Measurements from ENCODE around the gene ABHD16B.
A peak's percentile ranks its signal among the peaks of the same experiment; 100 is the strongest.

The ABHD16B gene

DNA sequence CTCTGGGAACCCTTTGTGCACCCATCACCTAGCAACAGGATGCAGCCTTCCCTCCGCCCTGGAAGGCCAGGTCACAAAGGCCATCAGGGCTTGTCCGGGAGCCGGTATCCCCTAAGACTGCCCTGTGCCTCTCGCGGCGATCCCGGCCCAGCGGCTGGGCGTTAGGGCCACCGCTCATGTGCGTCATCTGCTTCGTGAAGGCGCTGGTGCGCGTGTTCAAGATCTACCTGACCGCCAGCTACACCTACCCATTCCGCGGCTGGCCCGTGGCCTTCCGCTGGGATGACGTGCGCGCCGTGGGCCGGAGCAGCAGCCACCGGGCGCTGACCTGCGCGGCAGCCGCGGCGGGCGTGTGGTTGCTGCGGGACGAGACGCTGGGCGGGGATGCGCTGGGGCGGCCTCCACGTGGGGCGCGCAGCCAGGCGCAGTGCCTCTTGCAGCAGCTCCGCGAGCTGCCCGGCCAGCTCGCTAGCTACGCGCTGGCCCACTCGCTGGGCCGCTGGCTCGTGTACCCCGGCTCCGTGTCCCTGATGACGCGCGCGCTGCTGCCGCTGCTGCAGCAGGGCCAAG lies at the start of gene ABHD16B:
TSS of gene ABHD16B (plus strand) at position 134 of the 570 bp plus-strand sequence. CDS start at position 177, 43 bp downstream.
- no peak for DNase-seq

DNA sequence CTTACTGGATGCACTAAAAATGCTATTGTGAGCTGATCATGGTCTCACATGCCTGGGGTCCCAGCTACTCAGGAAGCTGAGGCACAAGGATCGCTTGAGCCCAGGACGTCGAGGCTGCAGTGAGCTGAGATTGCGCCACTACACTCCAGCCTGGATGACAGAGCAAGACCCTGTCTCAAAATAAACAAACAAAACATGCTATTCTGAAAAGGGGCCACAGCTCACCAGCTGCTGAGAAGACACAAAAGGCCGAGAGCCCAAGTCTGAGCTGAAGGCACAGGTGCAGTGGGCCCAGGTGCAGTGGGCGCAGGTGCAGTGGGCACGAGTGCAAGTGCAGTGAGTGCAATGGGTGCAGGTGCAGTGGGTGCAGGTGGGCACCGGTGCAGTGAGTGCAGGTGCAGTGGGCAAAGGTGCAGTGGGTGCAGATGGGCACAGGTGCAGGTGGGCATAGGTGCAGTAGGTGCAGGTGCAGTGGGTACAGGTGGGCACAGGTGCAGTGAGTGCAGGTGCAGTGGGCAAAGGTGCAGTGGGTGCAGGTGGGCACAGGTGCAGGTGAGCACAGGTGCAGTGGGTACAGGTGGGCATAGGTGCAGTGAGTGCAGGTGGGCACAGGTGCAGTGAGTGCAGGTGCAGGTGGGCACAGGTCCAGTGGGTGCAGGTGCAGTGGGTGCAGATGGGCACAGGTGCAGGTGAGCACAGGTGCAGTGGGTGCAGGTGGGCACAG lies 46.2 kb upstream of the ABHD16B start:
- DNase-seq: no peak

DNA sequence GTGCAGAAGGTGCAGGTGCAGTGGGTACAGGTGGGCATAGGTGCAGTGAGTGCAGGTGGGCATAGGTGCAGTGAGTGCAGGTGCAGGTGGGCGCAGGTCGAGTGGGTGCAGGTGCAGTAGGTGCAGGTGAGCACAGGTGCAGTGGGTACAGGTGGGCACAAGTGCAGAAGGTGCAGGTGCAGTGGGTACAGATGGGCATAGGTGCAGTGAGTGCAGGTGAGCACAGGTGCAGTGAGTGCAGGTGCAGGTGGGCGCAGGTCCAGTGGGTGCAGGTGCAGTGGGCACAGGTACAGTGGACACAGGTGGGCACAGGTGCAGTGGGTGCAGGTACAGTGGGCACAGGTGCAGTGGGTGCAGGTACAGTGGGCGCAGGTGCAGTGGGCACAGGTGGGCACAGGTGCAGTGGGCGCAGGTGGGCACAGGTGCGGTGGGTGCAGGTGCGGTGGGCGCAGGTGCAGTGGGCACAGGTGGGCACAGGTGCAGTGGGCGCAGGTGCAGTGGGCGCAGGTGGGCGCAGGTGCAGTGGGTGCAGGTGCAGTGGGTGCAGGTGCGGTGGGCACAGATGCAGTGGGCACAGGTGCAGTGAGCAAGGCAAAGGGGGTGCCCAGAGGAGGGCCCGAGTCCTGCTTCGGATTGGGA lies 45.6 kb upstream of the ABHD16B start:
- DNase-seq: no peak

DNA sequence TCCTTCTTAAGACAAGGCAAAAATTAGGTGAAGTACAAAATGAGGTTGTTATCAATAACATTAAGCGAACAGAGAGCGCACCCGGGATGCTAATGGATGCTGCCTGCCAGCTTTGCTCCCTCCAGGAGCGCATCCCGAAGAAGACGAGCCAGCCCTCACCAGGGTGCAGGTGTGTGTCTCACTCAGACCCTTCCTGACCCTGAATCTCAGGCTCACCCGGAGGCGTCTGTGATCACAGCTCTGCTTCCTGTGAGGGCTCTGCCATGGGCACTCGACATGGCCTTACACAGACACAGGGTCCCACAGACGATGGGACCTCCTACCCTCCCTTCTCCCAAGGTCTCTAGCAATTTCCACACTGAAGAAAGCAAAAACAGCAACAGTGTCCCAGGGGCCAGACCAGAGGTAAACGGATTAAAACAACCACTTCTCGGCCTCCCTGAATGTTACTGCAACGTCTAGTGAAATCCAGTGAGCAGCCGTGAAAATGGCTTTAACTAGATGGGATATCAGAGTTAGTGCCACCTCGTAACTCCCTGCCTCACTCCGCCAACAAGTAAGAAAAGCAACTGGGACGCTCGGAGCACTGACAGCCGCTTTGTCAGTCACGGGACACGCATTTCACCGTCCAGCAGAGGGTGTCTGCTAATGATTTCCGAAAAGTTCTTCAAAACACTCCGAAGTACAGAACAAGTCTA lies 41.9 kb upstream of the ABHD16B start:
- no peak for DNase-seq

DNA sequence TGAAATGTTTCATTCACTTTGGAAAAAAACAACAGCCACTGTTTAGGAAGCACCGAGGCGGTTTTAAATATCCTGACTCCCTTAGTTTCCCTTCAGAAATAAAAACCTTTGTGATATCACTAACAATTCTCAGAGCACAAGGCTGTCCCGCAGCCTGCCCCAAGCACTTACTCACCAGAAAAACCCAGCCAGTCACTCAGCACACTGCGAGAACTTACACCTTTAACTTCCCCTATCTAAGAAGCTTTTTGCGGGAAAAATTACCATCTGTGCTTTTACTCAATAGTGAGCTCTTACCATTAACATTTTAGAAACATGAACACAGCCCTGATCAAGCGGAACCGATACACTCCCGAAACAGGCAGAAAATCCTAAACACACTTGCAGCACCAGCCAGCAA lies 39.5 kb upstream of the ABHD16B start:
- DNase-seq: no peak

DNA sequence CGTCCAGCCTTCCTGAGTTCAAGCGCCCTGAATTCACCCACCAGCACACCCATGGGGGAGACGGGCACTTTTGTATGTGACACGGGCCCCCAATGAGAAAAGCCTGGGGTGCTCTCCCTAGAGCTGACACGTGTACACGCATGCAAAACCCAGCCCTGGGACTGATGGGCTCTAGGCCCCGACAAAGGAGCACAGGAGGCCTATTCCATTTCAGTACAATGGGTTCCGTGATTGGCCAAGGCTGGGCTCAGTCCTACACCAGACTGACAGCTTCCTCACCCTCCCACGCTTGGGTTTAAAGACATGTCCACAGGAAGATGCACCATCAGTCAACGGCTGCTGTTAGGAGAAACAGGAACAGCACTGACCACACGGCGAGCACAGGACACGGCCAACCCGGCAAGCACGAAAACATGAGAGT lies 39.0 kb upstream of the ABHD16B start:
- DNase-seq: no peak

DNA sequence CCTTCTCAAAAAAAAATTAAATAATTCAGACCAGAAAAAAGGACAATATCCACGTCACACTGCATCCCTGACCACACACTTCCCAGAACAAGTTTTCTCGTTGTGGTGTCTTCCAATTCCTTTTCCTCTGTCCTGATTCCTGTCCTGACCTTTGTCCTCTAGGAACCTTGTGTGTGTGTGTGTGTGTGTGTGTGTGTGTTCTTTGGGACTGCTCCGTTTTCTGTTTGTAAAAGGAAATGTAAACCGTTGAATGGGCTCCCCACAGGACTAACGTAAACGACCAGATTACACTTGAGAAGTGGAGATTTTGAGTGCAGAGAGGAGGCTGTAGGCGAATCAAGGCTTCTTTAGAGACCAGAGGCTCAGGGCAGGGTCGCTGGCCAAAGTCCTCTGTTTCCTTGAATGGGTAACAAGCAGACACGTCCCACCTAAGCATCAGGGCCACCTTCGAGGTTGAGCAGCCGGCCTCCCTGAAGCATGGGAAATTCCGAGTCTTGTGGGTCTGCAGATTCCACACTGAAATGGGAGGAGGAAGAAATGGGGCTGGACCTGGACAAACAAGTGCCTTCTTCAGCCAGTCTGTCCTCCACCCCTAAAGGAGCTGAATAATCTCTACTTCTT lies 37.5 kb upstream of the ABHD16B start:
- no peak for DNase-seq

DNA sequence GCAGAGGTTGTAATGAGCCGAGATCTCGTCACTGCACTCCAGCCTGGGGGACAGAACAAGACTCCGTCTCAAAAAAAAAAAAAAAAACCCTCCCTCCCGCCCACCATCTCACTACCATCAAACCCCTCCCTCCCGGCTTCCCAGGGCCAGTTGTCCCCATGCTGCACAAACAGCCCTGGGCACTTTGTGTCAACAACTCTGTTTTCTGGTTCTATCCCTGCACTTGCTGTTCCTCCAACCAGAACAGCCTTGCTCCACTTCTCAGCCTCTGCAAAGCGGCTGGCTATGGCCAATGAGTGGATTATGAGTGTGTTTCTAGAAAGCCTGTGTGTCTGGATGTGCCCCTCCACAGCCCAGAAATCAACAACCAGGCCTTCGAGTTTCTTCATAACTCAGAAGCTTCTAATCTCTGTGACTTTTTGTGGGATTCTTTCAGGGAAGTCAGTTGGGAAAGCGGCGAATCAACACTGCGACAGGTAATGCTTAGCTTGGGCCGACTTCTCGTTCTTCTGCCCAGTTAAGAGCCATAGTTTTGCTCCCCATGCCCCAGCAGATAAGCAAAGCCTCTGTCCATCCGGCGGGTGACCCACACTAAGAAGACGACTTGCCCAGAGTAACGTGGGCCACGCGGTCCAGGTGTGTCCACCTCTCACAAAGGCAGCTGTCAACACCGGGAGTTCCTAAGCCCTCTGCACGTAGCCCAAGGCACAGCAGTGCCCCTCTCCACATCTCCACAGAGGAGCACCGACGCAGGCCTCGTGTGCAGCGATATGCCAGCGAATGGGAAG lies 35.8 kb upstream of the ABHD16B start:
- no peak for DNase-seq

DNA sequence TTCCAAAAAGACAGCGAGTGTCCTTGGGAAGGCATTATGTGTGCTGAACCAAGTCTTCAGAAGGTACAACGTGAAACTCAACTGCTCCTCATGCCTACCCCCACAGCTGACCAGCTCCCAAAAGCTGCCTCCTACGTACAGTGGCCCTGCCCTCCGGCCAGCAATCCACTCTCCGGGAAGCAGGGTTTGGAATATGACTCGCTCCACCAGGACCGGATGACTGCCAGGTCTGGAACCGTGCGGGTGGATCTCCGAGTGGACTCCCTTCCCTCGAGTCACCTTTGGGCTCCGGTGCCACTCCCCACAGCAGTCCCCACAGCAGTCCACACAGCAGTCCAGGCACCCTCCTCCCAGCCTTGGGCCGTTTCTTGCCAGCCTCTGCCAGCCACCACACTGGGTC lies 34.5 kb upstream of the ABHD16B start:
- DNase-seq: no peak

DNA sequence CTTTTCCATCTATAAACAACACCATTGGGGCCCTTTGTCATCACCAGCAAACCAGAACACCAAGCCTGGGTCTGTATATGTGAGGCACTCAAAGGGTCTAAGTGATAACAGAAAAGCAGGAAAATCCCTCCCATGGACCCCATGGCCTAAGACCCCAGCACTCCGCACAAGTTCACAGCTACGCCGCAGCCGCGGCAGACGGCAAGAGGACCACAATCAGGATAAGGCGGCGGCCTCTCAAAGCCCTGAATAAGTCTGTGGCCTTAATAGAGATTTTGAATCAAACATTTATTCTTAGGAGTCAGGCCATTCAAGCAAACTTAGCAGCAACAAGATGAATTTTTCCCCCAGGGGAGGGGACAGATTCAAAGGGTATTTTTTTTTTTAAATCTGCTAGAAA lies 33.2 kb upstream of the ABHD16B start:
- DNase-seq: no peak

DNA sequence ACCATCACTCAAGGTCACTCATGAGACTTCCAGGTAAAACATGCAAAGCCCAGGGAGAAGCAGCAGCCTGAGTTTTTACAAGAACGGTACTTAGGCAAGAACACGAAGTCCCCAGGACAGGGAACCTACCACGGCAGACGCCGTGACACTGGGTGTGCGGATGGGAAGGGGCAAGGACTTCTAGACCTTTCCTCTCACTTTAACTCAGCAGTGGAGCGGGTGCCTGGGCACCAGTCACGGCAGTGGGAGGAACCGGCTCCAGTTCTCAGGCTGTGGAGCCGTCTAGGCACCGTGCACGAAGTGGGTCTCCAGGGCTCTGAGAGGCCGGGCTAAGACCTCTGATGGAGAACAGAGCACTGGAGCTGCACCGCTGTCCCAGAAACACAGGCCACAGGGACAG lies 32.8 kb upstream of the ABHD16B start:
- no peak for DNase-seq

DNA sequence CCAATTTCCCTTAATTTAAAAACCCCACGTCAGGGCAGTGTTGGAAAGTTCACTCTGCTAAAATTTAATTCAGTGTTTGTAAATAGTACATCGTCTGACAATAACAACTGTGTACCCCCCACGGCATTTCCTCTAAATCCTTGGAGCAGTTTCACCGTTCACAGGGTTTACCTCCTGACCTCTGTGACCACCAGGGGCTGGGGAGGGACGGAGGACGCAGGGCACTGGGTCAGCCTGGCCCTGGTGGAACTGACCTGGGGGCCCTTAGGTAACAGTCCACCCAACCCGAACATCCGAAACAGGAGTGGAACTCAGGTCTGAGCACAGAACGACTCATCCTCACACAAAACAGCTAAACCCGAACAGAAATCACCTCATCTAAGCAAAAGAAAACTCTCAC lies 32.3 kb upstream of the ABHD16B start:
- DNase-seq: no peak

DNA sequence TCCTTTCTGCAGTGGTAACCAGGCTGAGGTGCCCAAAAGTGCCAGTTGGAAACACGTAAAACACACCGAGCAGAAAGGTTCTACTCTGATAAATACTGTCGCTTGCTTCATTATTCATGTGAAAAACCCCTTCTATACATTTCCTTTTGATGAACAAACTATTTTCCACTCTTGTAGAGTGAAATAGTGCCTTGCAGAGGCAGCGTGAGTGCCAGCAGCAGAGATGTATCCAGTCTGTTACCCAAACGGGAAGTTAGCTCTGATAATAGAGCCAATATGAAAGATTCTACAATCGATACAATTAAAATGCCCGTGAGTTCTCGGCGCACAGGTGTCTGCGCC lies 31.7 kb upstream of the ABHD16B start:
- DNase-seq: no peak

DNA sequence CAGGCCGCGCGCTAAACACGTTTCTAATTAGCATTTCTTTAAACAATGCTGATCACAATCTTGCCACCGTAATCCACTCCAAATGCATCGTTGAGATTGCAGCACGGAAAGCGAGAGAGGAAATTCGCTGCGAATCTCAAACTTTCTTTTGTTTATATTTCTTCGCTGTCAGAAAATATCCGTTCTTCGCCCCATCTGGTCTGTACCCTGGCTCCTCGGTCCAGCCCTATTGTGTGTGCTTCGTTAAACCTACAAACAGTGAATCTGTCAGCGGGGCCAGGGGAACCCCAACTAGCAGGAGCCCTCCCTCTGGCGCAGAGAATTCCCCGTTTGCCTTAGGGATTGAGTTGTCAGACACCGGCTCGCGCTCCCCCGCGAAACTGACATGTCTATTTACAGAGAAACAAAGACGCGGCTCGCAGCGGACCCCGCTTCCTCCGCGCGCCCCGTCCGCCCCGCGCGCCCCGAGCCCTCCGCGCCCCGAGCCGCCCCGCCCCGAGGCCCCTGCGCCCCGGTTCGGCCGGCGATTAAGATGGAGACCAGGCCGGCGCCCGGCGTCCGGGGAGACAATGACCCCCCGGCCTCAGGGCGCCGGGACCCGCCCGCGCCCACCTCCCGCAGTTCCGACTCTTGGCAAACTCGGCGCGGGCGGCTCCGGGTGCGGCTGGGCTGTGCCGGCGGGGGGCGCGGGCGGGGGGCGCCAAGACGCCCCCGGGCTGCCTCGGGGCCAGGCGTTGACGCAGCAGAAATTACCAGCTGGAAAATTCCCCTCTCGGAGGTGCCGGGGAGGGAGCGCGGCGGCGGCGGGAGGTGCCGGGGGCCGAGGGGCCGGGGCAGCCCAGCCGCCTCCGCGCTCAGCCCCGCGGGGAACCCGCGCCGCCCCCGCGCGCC lies 31.1 kb upstream of the ABHD16B start:
- DNase-seq: peak; percentile 63

DNA sequence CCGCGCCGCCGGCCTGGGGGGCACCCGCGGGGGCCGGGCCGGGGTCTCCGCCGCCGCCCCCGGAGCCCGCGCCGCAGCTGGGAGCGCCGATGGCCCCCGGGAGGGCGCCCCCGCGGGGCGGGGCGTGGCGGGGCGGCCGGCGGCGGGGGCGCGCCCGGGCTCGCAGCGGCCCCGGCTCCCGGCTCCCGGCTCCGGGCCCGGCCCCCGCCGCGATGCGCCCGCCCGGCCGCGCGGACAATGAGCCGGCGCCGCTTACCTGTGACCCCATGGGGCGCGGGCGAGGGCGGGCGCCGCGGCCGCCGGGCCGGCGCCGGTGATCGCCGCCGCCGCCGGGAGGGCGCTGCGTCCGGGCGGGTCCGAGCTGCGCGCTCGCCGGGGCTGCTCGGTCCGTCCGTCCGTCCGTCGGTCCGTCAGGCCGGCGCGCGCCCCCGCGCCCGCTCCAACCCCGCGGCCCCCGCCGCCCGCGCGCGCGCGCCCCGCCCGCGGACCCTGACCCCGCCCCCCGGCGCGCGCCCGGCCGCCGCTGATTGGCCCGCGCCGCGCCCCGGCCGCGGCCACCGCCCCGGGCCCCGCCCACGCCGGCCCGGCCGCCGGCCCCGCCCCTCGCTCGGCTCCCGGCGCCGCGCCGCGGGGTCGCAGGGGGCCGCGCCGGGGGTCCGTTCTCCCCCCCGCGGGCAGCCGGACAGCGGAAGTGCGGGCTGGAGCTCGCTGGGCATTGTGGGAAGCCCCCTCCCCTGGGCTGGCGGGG lies 30.3 kb upstream of the ABHD16B start, which contains the start of gene ZBTB46:
TSS of gene ZBTB46 (minus strand) at position 424 of the 748 bp plus-strand sequence. CDS start 40,507 bp downstream, outside the sequence.
- DNase-seq: no peak

DNA sequence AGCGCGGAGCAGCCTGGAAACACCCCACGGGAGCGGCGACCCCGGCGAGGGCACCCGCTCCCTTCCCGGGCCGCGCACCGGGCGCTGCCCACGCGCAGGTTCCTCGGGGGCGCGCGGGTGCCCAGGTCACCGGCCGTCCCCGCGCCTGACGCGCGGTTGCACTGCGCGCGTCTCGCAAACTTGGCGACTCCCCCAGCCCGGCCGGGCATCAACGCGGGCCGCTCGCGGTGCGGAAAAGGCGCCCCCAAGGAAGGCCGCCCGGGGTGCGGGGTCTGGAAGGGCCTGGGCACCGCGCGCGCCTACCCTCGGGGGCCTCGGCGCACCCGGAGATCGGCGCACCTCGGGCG lies 29.7 kb upstream of the ABHD16B start:
- DNase-seq: peak; percentile 66

DNA sequence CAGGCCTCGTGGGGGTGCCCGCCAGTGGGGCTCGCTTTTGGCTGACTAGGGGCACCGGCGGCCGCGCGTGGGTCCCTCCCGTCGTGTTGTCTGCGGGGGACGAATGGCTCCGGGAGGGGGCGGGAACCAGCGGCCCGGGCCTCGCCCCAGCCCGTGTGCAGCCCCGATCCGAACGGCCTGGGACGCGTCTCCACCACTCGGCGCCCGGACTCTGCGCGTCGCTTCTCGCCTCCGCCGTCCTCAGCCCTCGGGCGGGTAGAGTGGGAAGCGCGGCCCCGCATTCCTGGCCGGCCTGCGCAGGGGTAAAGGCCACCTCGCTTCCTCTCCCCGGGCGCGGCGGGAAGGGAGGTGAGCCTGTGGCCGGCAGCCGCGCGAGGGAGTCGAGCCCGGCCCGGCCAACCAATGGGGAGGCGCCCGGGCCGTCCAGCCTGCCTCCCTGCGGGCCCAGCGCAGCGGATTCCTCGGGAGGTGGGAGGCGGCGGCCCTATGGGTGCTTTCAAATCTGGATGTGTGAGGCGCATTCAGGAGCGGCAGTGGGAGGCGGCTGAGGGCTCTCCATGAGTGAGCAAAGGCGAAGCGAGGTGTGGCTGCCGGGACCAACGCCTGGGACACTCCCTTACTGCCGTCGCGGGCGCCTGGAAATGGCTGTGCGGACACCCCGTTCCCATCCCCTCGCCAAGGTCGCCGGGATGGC lies 29.2 kb upstream of the ABHD16B start:
- DNase-seq: peak; percentile 66

DNA sequence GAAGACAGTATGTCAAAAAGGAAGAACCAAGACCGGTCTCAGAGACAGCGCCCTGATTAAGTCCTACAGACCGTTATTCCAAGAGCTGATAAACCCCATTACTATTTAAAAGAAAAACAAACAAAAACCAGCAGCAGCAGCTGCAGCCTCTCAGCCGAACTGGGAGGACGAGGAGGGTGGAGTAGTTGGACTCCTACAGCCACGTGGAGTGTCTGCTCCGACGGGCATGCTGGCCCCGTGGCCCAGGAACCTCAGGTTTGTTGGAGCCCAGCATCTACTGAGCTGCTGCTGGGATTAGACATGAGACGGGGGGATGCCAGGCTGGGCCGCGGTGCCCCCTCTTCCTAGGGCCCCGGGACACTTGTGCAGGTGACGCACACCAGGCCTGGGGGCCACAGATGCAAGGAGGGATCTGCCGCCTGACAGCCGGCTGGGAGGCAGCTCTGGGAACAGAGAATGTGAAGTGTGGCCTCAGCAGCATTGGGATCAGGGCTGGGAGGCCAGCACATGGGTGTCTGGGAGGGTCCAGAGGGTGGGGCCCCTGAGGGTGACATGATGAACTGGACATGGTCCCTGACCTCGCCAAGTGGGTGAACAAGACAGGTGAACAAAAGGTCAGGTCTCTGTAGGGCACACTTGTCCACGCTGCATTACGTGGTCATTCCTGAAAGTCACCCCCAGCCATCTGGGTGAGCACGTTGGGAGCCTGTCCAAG lies 27.4 kb upstream of the ABHD16B start:
- DNase-seq: no peak

DNA sequence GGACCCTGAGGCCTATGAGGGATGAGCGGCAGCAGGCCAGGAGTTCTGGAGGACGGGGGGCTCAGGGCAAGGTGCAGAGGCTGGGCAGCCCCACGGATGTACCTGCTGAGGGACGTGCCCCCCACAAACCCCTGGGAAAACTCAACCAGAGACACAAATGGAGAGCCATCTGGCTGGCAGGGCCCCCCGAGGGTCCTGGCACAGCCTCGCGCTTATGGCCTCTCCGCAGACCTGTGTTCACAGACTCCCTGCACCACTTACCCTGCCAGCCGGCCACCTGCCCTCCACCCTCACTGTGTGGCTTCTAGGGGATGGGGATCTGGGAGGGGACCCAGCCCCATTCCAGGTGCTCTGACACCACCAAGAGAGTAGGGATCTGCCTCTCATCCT lies 26.8 kb upstream of the ABHD16B start:
- DNase-seq: no peak

All from retina (tissue), 1 donor.